GM12891 (cell line): ENCODE results near the gene CCDC38.

ENCODE experiments used
- DNase-seq: peaks from one replicate; pipeline ENCODE4 v3.0.0; 2011; ENCODE audit warnings: low spot score; ENCODE audit not compliant: insufficient read length
- FAIRE-seq: peaks from 2 replicates; lab custom pipeline; 2011; peaks lifted over from hg19 to GRCh38; lab: Jason Lieb, UNC
- PAX5 ChIP-seq: IDR thresholded peaks from 2 replicates; pipeline ENCODE4 v1.6.1; 2011; ENCODE audit warnings: low read length, moderate library complexity, mild to moderate bottlenecking; ENCODE audit not compliant: insufficient read depth, severe bottlenecking
- POLR2A ChIP-seq: IDR thresholded peaks from 2 replicates; pipeline ENCODE4 v1.6.1; 2011; ENCODE audit warnings: low read depth, low read length, control low read depth
- POLR2AphosphoS5 ChIP-seq: IDR thresholded peaks from 2 replicates; pipeline ENCODE4 v1.6.1; 2011; ENCODE audit warnings: low read depth, low read length, control low read depth
- POU2F2 ChIP-seq: IDR thresholded peaks from 2 replicates; pipeline ENCODE4 v1.6.1; 2011; ENCODE audit warnings: low read depth, mild to moderate bottlenecking, control low read depth, low read length, moderate library complexity
- SPI1 ChIP-seq: IDR thresholded peaks from 2 replicates; pipeline ENCODE4 v1.6.1; 2011; ENCODE audit warnings: low read depth, low read length, control low read depth
- TAF1 ChIP-seq: IDR thresholded peaks from 2 replicates; pipeline ENCODE4 v1.6.1; 2011; ENCODE audit warnings: low read depth, low read length, control low read depth

Gene CCDC38

DNA sequence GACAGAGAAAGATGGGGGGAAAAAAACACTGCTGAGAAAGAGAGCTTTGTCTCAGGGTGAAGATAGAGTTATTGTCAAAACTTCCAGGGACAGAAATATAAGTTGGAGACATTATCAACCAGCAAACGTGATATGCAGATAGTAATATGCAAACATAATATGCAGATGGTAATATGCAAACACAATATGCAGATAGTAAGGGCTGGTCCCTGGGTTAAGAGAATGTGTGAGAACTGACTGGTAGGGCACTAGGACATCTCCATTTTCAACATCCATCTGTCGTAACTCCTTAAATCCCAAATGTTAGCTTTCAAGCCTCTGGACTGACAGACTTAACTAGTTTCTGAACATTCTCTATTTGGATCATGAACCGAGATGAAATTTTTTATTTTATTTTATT lies 51.5 kb downstream of the CCDC38 start:
- FAIRE-seq (no peak), DNase-seq (no peak)
- no peak for TF ChIP-seq POLR2AphosphoS5
- no peak for TF ChIP-seq SPI1
- no peak for TF ChIP-seq TAF1

DNA sequence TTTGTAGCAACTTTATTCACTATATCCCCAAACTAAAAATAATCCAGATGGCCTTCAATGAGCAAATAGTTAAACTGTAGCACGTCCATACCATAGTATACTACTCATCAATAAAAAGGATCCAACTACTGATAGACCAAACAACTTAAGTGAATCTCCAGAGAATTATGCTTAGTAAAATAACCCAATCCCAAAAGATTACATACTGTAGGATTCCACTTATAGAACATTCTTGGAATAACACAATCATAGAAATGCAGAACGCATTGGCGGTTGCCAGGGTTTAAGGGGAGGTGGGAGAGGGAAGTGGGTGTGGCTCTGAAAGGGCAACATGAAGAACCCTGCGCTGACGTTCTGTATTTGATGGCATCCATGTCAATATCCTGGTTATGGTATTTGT lies 55.1 kb downstream of the CCDC38 start:
- DNase-seq (no peak), FAIRE-seq (no peak)
- TF ChIP-seq SPI1 = no peak
- no peak for TF ChIP-seq POLR2A
- no peak for TF ChIP-seq PAX5
- no peak for TF ChIP-seq TAF1
- TF ChIP-seq POU2F2 = no peak
- TF ChIP-seq POLR2AphosphoS5 = no peak

DNA sequence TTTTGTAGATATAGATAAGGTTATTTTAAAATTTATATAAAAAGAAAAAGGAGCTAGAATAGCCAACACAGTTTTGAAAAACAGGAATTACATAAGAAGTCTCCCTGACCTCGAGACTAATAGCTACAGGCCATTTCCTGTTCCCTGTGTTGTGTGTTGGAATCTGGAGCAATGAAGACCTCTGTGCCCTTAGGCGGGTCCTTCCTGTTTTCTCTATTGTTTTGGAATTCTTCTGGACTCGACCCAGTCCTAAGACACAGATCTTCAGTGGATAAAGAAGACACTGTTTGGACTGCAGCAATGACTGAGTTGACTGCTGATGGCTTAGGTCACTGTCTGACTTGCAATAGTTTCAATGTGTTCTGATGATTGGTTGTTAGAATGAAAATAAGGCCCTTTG lies 57.4 kb downstream of the CCDC38 start:
- no peak for DNase-seq
- FAIRE-seq = no peak
- TF ChIP-seq POLR2A = no peak
- TF ChIP-seq POU2F2 = no peak
- TF ChIP-seq SPI1 = no peak
- TF ChIP-seq POLR2AphosphoS5 = no peak
- no peak for TF ChIP-seq TAF1
- TF ChIP-seq PAX5 = no peak

DNA sequence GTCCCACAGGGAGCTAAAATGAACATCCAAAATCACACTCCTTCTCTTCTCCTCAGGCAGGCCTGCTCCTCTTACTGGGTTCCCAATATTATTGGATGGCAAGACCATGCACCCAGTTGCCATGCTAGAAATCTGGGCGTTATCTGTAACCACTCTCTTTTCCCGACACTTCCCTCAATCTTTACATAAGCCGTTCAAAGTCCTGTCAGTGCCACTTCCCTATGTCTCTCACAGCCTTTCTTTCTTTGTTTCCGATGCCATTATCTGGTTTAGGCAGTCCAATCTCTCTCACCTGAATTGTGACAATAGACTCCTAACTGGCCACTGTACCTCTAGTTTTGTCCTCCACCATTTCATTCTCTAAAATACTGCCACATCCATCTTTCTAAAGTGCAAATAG lies 59.5 kb downstream of the CCDC38 start:
- no peak for TF ChIP-seq TAF1
- FAIRE-seq (no peak), DNase-seq (no peak)

DNA sequence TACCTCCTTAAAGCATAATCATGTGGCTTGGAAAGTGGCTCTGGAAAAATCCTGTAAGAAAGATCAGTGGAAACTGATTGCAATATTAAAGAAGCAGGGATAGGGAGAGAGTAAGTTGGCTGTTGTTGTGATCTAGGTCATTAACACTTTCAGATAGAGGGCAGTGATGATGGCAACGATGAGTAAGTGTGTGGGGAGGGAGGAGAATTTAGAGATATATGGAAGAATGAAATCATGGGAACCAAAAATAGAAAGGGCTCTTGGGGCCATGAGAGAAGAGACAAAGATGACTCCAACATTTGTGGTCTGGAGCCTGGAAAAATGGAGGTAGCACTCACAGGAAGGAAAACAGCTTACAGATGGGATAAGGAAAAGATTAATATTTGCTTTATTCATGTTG lies 60.3 kb downstream of the CCDC38 start:
- no peak for DNase-seq
- no peak for FAIRE-seq
- TF ChIP-seq SPI1 = no peak
- TF ChIP-seq POLR2A = no peak
- no peak for TF ChIP-seq PAX5
- no peak for TF ChIP-seq POLR2AphosphoS5
- TF ChIP-seq TAF1 = no peak
- no peak for TF ChIP-seq POU2F2

DNA sequence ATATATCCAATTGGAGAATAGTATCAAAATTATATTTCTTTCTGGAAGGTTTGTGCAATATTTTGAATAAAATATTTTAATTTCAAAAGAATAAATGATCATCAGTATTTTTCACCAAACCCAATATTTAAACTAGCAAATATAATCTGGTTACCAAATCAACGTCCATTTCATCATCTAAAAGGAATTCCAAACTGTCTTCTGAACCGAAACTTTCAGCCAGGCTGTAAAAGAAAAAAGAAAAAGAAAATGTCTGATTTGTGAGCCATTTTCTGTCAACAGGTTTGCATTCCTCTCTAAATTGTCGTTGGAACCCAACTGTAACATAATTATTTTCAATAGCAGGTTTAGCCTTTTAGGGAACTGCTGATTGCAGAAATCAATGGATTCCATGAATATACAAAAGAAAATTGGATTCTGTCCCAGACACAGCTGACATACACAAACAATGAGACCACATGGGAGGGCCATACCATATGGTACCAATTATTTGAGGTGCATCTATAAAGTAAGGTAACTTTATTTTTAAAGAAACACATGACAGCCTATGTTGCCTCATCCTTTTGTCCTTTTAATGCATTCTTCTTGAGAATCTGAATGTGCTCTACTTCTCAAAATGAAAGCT lies 61.0 kb downstream of the CCDC38 start:
- no peak for TF ChIP-seq POLR2AphosphoS5
- TF ChIP-seq POLR2A = no peak
- no peak for TF ChIP-seq TAF1
- no peak for TF ChIP-seq POU2F2
- TF ChIP-seq SPI1 = no peak
- TF ChIP-seq PAX5 = no peak
- no peak for DNase-seq
- FAIRE-seq = no peak

DNA sequence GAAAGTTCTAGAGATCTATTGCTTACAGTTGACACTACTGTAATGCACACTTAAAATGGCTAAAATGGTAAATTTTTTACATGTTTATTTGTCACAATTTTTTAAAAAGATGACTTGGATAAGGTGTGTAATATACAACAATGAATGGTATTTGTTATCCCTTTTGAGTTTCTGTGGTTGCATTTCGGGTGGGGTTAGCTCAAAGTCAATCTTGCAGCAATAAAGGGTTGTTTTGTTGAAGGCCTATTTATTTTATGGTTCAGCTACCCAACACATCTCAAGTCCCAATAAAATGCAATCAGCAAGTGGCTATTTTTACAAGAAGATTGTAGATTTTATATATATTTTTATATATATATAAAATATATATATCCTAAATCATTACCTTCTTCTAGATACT lies 61.5 kb downstream of the CCDC38 start:
- no peak for TF ChIP-seq POU2F2
- TF ChIP-seq PAX5 = no peak
- TF ChIP-seq POLR2AphosphoS5 = no peak
- no peak for TF ChIP-seq SPI1
- TF ChIP-seq TAF1 = no peak
- TF ChIP-seq POLR2A = no peak
- FAIRE-seq (no peak), DNase-seq (no peak)

DNA sequence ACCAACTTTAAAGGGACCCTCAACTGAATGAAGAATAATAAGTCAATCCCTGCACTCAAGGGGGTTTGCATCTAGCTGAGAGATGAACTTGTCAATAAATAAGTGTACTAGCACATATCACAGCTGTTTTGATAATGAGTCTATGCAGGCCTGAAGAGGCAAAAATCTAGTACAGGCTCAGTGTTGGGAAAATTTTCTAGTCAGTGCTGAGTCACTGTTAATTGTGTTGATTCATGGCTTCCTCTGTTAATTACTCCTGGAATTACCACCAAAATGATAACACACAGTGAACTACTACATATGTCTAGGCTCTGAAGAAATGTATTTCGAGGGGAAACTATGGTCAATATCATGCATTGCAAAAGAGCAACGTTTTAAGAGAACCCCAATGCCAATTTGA lies 64.8 kb downstream of the CCDC38 start:
- DNase-seq = no peak
- no peak for FAIRE-seq
- TF ChIP-seq SPI1 (no peak), POLR2AphosphoS5 (no peak), PAX5 (no peak), POU2F2 (no peak), TAF1 (no peak)

DNA sequence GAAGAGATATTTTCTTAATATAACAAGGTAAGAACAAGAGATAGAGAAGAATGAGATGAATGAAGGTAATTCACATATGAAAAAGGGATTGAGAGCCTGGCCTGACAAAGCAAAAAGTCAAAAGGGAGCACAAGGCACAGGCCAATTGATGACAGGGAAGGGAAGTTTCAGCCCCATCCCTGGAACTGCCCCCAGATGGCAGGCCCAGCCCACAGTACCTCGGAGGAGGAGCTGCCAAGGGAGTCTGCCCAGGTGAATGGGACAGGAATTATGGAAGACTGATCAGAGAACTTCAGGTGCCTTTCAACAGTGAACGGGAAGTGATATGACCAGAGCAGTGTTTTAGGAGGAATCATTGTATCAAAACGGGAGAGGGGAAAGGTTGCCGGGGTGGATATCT lies 68.0 kb downstream of the CCDC38 start:
- DNase-seq = no peak
- no peak for FAIRE-seq
- TF ChIP-seq POLR2A (no peak), PAX5 (no peak), TAF1 (no peak), POLR2AphosphoS5 (no peak)

DNA sequence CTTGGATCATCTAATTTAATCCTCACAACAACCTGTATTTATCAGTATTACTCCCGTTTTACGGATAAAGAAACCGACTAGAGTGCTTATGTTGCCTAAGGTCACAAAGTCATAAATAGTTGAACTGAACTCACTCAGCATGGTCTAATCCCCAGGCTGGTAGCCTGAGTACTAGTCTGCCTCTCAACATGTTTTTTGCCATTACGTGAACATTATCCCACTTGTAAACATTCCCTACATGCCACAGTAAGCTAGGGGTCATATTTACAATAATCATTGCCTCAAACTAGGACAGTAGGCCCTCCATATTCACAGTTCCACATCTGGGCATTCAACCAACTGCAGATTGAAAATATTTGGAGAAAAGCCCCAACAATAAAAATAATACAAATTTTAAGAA lies 71.5 kb downstream of the CCDC38 start:
- FAIRE-seq (peak; percentile 41), DNase-seq (no peak)
- TF ChIP-seq TAF1 = no peak
- no peak; the same call in 1 of the 2 replicates for TF ChIP-seq POLR2AphosphoS5
- TF ChIP-seq POLR2A = no peak
- TF ChIP-seq SPI1 = no peak
- no peak for TF ChIP-seq POU2F2
- no peak for TF ChIP-seq PAX5

DNA sequence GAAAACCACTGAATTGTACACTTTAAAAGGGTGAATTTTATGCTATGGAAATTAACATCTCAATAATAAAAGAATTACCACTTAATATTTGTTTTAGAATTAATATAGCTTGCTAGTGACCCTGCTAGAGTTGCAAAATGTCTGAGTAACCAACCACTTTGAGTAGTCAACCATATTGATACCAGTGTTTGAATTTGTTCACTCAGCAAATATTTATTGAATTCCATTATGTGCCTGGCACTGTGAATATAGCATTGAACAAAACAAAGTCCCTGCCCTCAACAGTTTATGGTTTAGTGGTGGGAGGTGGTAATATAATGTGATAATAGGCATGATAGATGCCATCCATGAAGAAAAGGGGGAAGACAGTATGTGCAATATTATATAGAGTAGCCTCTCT lies 79.1 kb downstream of the CCDC38 start:
- FAIRE-seq (peak; percentile 33), DNase-seq (no peak)
- TF ChIP-seq POU2F2 (no peak), POLR2A (no peak), POLR2AphosphoS5 (no peak), TAF1 (no peak), SPI1 (no peak), PAX5 (no peak)
